ENCODE measurements around the gene AK3.

GRCh38 chr9:4704129-4704528 is 36.9 kb downstream of the AK3 start:
- TF ChIP-seq CTCF (IDR thresholded peaks at IDR 0.05; ENCODE audit: insufficient read depth, low read length) (no peak), GABPA (IDR thresholded peaks at IDR 0.05; ENCODE audit: low read depth) (no peak), REST (IDR thresholded peaks at IDR 0.05; ENCODE audit: insufficient replicate concordance, low read depth) (no peak)
